Measurements from ENCODE around the gene TMC5.

DNA sequence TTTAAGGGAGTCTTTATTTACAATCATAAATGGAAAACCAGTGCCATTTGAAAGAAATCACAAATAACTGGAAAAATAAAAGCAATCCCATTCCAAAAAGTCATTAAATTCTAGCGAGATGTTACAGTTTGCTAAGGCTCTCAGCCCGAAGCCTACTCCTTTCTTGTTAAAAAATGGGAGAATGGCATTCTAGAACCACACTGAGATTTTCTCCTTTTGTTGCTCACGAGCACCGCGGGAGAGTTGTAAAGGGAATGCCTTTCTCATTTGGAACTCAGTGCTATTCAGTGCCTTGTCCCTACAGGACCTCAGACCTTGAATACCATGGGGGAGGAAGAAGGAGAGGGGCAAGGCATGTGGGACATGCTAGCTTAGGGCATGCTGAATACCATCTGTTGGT lies 67.9 kb downstream of the TMC5 start:
- TF ChIP-seq, protein P1, sequence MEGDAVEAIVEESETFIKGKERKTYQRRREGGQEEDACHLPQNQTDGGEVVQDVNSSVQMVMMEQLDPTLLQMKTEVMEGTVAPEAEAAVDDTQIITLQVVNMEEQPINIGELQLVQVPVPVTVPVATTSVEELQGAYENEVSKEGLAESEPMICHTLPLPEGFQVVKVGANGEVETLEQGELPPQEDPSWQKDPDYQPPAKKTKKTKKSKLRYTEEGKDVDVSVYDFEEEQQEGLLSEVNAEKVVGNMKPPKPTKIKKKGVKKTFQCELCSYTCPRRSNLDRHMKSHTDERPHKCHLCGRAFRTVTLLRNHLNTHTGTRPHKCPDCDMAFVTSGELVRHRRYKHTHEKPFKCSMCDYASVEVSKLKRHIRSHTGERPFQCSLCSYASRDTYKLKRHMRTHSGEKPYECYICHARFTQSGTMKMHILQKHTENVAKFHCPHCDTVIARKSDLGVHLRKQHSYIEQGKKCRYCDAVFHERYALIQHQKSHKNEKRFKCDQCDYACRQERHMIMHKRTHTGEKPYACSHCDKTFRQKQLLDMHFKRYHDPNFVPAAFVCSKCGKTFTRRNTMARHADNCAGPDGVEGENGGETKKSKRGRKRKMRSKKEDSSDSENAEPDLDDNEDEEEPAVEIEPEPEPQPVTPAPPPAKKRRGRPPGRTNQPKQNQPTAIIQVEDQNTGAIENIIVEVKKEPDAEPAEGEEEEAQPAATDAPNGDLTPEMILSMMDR (IDR thresholded peaks at IDR 0.05; ENCODE audit: extremely low read depth in 1 of 2, insufficient read depth in 1 of 2, low read depth in 1 of 2, low read length in 2 of 2), result no peak
- TF ChIP-seq EZH2 (IDR thresholded peaks at IDR 0.05; ENCODE audit: borderline replicate concordance, low read depth, low read length, severe bottlenecking) (no peak), POLR2A (IDR thresholded peaks at IDR 0.05; ENCODE audit: low read depth, low read length) (no peak), POLR2AphosphoS5 (IDR thresholded peaks at IDR 0.05; ENCODE audit: insufficient read depth, low read depth, low read length) (no peak), GATA2 (IDR thresholded peaks at IDR 0.05; ENCODE audit: insufficient read depth, insufficient read length, low read depth, low read length) (no peak), FOS (IDR thresholded peaks at IDR 0.05; ENCODE audit: borderline replicate concordance, insufficient read depth, low read length) (no peak), JUN (IDR thresholded peaks at IDR 0.05; ENCODE audit: borderline replicate concordance, insufficient read depth, insufficient read length, low read depth) (no peak), MYC (IDR thresholded peaks at IDR 0.05; ENCODE audit: low read depth, low read length) (no peak)
- TF ChIP-seq, protein P2, sequence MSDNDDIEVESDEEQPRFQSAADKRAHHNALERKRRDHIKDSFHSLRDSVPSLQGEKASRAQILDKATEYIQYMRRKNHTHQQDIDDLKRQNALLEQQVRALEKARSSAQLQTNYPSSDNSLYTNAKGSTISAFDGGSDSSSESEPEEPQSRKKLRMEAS (IDR thresholded peaks at IDR 0.05; ENCODE audit: insufficient read depth, insufficient read length), result no peak
